GM21825 (cell line): Measurements from ENCODE around the gene TRIM13.
"Not testable (repeated sequence)": the region's sequence is repeated elsewhere in the genome, so short reads cannot be mapped to it uniquely, and the experiment has no call there.

Experiments
- ATAC-seq: cut with Tn5 transposase; IDR thresholded peaks from one replicate; pipeline ENCODE4 v1.9.1; 2021; ENCODE audit warnings: mild to moderate bottlenecking, moderate library complexity; ENCODE audit not compliant: unreplicated experiment

TRIM13 gene

GRCh38 chr13:49996951-49997895 is at the start of gene TRIM13:
Gene TRIM13 (plus strand): TSS chr13:49997042. CDS start chr13:50011941, 14,899 bp downstream.
- ATAC-seq = peak; percentile 59

GRCh38 chr13:49948777-49949270 is 48.0 kb upstream of the TRIM13 start:
- ATAC-seq = not testable (repeated sequence)

- no peak for ATAC-seq
Observed at GRCh38 chr13:49951754-49952535, 44.9 kb upstream of the TRIM13 start.

- no peak for ATAC-seq
Observed at GRCh38 chr13:49953560-49953959, 43.3 kb upstream of the TRIM13 start.

- no peak for ATAC-seq
Observed at GRCh38 chr13:49954674-49955455, 42.0 kb upstream of the TRIM13 start.

- no peak for ATAC-seq
Observed at GRCh38 chr13:49956131-49956530, 40.7 kb upstream of the TRIM13 start.

- no peak for ATAC-seq
Observed at GRCh38 chr13:49958321-49958720, 38.5 kb upstream of the TRIM13 start.

GRCh38 chr13:49967456-49967855 is 29.4 kb upstream of the TRIM13 start:
- ATAC-seq = no peak

GRCh38 chr13:49972709-49973108 is 24.1 kb upstream of the TRIM13 start:
- no peak for ATAC-seq

- no peak for ATAC-seq
Observed at GRCh38 chr13:49975826-49976225, 21.0 kb upstream of the TRIM13 start.

- ATAC-seq = peak; percentile 52
Observed at GRCh38 chr13:49976314-49977258, 20.3 kb upstream of the TRIM13 start.

GRCh38 chr13:49977992-49978391 is 18.9 kb upstream of the TRIM13 start:
- no peak for ATAC-seq

GRCh38 chr13:49980266-49980665 is 16.6 kb upstream of the TRIM13 start:
- ATAC-seq = no peak

GRCh38 chr13:49985129-49985528 is 11.7 kb upstream of the TRIM13 start:
- ATAC-seq = no peak

GRCh38 chr13:49986471-49986870 is 10.4 kb upstream of the TRIM13 start:
- no peak for ATAC-seq

- ATAC-seq = not testable (repeated sequence)
Observed at GRCh38 chr13:49990612-49991011, 6.2 kb upstream of the TRIM13 start.

- ATAC-seq = no peak
Observed at GRCh38 chr13:49993111-49993510, 3.7 kb upstream of the TRIM13 start.

- no peak for ATAC-seq
Observed at GRCh38 chr13:49993666-49994065, 3.2 kb upstream of the TRIM13 start.

GRCh38 chr13:49995625-49996101 is 1.2 kb upstream of the TRIM13 start:
- ATAC-seq = no peak
